Fibroblast of the aortic adventitia (primary cell): Measurements from ENCODE around the gene BOLA2B. TPM values are rescaled to one million over a fixed set of nuclear protein-coding genes. Genes with fewer than 3 reads are reported as not detected.
"Not testable (repeated sequence)": the region's sequence is repeated elsewhere in the genome, so short reads cannot be mapped to it uniquely, and the experiment has no call there.

Experiments used
- DNase-seq: peaks from one replicate; pipeline ENCODE4 v3.0.0-alpha.2; 2010; ENCODE audit warnings: low read depth
- H3K4me3 ChIP-seq: 2 replicates; pipeline ENCODE4 v1.5.1; 2011; ENCODE audit warnings: low read depth, mild to moderate bottlenecking, control low read depth, low read length, moderate library complexity
- CTCF ChIP-seq: IDR thresholded peaks from 2 replicates; pipeline ENCODE4 v1.5.1; 2011; ENCODE audit warnings: mild to moderate bottlenecking, low read length, control low read depth, inconsistent platforms; ENCODE audit not compliant: insufficient read depth
- total RNA-seq: library from RNA; depleted of rRNA; stranded (reverse); fragments of >200 nt; gene quantifications from 2 replicates; pipeline ENCODE4 v1.2.3, GENCODE V29; 2012; ENCODE audit warnings: low replicate concordance

Gene BOLA2B
- total RNA-seq, 1 donor, result 68.6 TPM

DNA sequence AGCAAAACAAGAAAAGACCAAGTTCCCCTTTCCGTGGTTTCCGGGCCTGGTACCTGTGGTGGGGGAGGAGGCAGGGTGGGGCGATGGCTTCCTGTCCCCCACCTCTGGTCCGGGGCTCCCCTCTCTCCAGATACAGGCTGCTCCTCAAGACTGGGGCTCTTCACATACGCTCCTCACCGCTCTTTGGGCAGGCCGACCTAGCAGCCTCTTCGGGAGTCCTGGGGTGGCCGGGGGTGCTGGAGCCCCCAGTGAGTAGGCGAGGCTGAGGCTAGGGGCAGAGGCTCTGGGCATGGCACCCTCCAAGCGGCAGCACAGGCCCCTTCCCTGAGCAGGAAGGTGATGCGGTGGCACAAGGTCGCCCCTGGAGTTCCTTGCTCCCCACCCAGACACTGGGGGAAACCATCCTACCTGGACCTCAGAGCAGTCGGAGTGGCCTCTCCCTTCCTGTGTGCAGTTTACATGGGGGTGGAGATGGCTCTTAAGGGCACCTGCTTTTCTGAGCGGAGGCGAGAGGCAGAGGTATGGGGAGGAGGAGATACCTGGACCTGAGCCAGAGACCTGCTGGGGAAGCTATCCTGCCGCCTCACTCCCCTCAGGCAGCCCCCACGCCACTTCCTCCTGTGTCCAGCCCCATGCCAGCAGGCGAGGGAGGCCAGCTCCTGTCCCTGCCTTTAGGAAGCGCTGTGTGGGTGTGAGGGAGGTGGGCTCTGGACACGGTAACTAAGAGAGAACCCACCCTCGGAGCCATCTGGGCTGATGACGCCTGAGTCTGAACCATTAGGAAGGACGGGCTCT is 9.2 kb downstream of the BOLA2B start:
- no peak for DNase-seq

DNA sequence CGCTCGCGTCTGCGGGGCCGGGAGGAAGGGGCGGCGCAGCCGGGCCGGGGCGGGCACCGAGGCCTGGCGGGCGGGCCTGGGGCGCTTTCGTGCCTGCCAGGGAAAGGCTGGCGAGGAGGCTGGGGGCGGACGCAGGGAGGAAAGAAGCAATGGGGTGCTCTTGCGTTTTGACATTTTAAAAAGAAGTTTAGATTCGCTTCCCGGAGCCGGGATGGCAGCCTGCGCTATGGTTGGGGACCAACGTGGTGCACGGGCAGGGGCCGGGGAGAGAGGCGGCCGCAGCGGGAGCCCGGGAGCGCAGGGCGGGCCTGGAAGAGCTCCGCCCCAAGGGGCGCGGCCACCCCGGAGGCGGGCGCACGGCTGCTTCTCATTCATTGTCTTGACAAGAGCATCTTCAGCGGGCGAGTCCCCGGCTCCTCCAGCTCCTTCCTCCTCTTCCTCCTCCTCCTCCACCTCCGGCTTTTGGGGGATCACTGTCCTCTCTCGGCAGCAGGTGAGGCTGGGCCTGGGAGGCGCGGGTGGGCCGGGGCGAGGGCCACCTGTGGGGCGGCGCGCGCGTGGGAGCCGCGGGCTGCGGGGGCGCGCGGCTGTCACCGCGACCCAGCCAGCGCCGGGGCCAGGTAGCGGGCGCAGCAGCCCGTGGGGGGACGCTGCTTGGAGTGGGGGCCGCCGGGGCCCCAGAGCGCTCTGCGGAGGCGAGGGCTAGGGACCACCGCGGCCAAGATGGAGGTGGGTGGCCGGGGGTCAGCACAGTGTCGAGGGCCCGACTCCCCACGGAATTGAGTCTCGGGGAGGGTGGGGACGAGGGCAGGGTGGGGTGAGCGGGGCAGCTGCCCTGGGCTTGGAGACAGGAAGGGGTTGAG is 10.0 kb downstream of the BOLA2B start, which contains the start of gene CORO1A:
CORO1A (plus strand) TSS at position 370 of the 863 bp plus-strand sequence. CDS start 1,608 bp downstream, outside the sequence.
- peak; percentile 52 for DNase-seq
- no peak for TF ChIP-seq CTCF
- H3K4me3 ChIP-seq, result peak within 1 kb of the TSS; percentile 63

More for the DNA sequence above, 9.2 kb downstream of the BOLA2B start:
- no peak overlapping the region for H3K4me3 ChIP-seq
- no peak for TF ChIP-seq CTCF

GRCh38 chr16:30180741-30181140 is 12.7 kb downstream of the BOLA2B start:
- H3K4me3 ChIP-seq, result no peak overlapping the region
- no peak for TF ChIP-seq CTCF
- no peak for DNase-seq

DNA sequence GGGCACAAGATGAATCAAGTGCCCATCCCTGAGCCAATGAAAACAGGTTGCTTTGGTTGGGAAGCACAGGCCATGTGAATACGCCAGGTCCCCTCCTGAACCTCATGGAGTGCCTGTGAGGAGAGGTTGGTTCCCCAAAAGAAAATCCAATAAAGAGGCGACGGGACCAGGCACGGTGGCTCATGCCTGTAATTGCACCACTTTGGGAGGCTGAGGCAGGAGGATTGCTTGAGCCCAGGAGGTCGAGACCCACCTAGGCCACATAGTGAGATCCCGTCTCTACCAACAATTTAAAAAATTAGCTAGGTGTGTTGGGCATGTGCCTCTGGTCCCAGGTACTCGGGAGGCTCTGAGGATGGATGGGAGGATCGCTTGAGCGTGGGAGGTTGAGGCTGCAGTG is 13.5 kb downstream of the BOLA2B start:
- TF ChIP-seq CTCF, result no peak
- H3K4me3 ChIP-seq, result no peak overlapping the region
- no peak for DNase-seq

- no peak for DNase-seq
- H3K4me3 ChIP-seq, result no peak overlapping the region
- no peak for TF ChIP-seq CTCF
Measured at GRCh38 chr16:30179195-30179594, 14.3 kb downstream of the BOLA2B start.

DNA sequence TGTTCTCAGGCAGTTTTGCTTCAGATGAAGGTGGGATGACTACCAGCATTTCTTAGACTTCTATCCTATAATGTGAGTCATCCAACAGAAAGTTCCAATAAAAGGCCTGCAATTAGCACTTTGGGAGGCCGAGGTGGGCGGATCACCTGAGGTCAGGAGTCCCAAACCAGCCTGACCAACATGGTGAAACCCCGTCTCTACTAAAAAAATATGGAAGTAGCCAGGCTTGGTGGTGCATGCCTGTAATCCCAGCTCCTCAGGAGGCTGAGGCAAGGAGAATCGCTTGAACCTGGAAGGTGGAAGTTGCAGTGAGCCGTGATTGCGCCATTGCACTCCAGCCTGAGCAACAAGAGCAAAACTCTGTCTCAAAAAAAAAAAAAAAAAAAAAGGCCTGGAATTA is 16.6 kb downstream of the BOLA2B start:
- not testable (repeated sequence) for H3K4me3 ChIP-seq, DNase-seq

DNA sequence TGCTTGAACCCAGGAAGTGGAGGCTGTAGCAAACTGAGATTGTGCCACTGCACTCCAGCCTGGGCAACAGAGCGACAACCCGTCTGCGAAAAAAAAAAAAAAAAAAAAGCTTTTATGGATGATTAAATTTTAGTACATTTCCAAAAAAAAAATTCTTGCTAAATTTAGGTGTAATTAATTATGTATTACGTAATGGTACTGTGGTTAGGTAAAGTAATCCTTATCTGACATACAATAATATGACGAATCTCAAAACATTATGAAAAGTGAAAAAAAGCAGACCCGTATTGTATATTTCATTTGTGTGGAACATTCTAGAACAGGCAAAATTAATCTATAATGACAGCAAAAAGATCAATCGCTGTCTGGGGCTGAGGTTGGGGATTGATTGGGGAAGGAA is 20.4 kb downstream of the BOLA2B start:
- H3K4me3 ChIP-seq, result no peak overlapping the region
- no peak for DNase-seq
- TF ChIP-seq CTCF, result no peak

GRCh38 chr16:30170145-30170544 is 23.3 kb downstream of the BOLA2B start:
- not testable (repeated sequence) for DNase-seq, H3K4me3 ChIP-seq

DNA sequence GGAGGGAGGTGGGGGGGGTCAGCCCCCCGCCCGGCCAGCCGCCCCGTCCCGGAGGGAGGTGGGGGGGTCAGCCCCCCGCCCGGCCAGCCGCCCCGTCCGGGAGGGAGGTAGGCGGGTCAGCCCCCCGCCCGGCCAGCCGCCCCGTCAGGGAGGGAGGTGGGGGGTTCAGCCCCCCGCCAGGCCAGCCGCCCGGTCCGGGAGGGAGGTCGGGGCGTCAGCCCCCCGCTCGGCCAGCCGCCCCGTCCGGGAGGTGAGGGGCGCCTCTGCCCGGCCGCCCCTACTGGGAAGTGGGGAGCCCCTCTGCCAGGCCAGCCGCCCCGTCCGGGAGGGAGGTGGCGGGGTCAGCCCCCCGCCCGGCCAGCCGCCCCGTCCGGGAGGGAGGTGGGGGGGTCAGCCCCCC is 24.1 kb downstream of the BOLA2B start:
- H3K4me3 ChIP-seq, DNase-seq: not testable (repeated sequence)

- not testable (repeated sequence) for H3K4me3 ChIP-seq, DNase-seq
Measured at GRCh38 chr16:30168746-30169145, 24.7 kb downstream of the BOLA2B start.
